ENCODE data around the gene LRRC71.

DNA sequence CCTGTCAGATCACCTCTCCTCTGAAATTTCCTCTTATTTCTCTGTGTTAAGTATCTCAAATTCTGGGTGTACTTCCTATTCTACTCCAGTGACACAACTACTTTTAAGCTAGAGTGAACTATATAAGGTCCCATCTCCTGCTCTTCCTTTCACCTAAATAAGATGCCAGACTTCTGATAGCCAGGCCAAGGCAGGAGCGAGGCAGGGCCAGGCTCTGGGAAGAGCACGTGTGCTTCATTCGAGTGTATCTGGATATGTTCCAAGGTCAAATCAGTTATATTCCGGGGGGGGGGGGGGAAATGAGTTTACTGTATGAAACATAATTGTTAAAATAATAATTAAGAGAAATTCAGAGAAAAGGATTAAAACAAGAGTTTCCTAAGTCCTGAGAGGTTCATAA is 60.1 kb downstream of the LRRC71 start:
- TF ChIP-seq POLR2A (IDR thresholded peaks at IDR 0.05; ENCODE audit: low read length) (no peak), GATA1 (IDR thresholded peaks at IDR 0.05; ENCODE audit: low read depth, low read length) (no peak)

Measured in erythroblast (primary cell).